H1 (cell line): Measurements from ENCODE around the gene MX1.

Source experiments
- CBX8 ChIP-seq: fragments of 300-800, 300-1000 bp; sonication (generic); IDR thresholded peaks from 2 replicates; pipeline ENCODE4 v1.7.1; 2016; ENCODE audit warnings: low read depth, low read length, borderline replicate concordance
- EP300 ChIP-seq, 2 experiments: IDR thresholded peaks; 1 replicate in 1 of 2; 2 replicates in 1 of 2; pipeline ENCODE4 v1.6.1; 2011 to 2012; ENCODE audit warnings: low read depth in 2 of 2, low read length in 2 of 2, mild to moderate bottlenecking in 2 of 2, borderline replicate concordance in 1 of 2, inconsistent platforms in 1 of 2, moderate library complexity in 1 of 2

DNA sequence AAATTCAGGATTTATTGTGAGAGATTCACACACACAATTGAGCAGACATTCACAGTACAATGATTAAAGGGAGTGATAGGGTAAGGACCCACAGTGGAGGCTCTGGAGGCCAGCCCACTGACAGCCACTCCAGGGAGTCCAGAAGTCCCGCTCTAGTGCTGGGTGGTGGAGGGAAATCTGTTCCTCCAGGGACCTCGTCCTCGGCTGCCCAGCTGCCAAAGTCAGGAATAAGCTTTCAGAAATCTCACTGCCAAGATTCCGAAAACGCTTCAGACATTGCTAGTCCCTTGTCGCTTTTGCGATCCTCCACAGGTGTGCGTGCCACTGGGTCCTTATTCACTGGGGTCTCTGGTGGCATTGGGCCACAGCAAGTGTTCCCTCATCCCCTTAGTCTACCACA, 2.3 kb downstream of the MX1 start:
- TF ChIP-seq EP300 (IDR thresholded peaks at IDR 0.05; ENCODE audit: borderline replicate concordance in 1 of 2, low read depth in 2 of 2, low read length in 2 of 2), result no peak
- TF ChIP-seq CBX8, result no peak
